ENCODE results near the gene PNMA1. TPM values are rescaled to one million over a fixed set of nuclear protein-coding genes. Genes with fewer than 3 reads are reported as not detected.
A peak's percentile ranks its signal among the peaks of the same experiment; 100 is the strongest.

PNMA1 gene
- total RNA-seq, 1 donor from 2014 or later = 32.7 TPM

DNA sequence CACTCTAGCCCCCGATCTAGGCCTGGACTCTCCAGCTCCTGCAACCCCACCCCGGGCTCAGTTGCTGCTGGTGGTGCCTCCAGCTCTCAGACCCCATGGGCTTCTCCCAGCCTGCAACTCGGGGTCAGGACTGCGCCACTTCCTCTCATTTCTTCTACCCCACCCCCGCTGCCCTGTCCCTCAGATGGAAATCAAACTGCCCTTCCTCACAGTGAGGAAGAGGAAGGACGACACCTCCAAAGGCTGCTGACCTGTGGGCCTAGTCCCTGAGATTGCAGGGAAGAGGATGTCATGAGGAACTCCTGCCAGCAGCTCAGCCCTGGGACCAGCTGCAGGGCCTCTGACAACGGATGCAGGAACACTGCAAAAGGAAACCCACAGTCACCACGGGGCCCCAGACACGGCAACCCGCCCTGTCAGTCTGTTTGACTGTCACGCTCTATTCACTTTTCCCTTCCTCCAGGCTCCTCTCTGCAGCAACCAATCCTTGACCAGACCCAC, 29.3 kb upstream of the PNMA1 start:
- peaks cover 75% of the 10 kb centered on the region for H3K4me1 Mint-ChIP-seq (ENCODE audit: unreplicated experiment)
- TF ChIP-seq, protein P1, sequence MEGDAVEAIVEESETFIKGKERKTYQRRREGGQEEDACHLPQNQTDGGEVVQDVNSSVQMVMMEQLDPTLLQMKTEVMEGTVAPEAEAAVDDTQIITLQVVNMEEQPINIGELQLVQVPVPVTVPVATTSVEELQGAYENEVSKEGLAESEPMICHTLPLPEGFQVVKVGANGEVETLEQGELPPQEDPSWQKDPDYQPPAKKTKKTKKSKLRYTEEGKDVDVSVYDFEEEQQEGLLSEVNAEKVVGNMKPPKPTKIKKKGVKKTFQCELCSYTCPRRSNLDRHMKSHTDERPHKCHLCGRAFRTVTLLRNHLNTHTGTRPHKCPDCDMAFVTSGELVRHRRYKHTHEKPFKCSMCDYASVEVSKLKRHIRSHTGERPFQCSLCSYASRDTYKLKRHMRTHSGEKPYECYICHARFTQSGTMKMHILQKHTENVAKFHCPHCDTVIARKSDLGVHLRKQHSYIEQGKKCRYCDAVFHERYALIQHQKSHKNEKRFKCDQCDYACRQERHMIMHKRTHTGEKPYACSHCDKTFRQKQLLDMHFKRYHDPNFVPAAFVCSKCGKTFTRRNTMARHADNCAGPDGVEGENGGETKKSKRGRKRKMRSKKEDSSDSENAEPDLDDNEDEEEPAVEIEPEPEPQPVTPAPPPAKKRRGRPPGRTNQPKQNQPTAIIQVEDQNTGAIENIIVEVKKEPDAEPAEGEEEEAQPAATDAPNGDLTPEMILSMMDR (IDR thresholded peaks at IDR 0.05; ENCODE audit: unreplicated experiment) = no peak
- peak overlapping the region; percentile 85 for H3K4me3 Mint-ChIP-seq (ENCODE audit: unreplicated experiment)
- peaks cover 19% of the 10 kb centered on the region for H3K27me3 Mint-ChIP-seq (ENCODE audit: unreplicated experiment)
- no peaks in the 10 kb centered on the region for H3K36me3 Mint-ChIP-seq (ENCODE audit: low read depth, unreplicated experiment)
- H3K9me3 Mint-ChIP-seq (ENCODE audit: unreplicated experiment) = no peaks in the 10 kb centered on the region
- H3K27ac Mint-ChIP-seq (ENCODE audit: unreplicated experiment) = peak overlapping the region; percentile 92
- DNase-seq (ENCODE audit: low spot score) = peak; percentile 65

GRCh38 chr14:73742520-73743238, 28.5 kb upstream of the PNMA1 start:
- TF ChIP-seq, protein P1 (IDR thresholded peaks at IDR 0.05; ENCODE audit: unreplicated experiment) = no peak
- Mint-ChIP-seq H3K4me1 (ENCODE audit: unreplicated experiment) (peaks cover 75% of the 10 kb centered on the region), H3K36me3 (ENCODE audit: low read depth, unreplicated experiment) (no peaks in the 10 kb centered on the region), H3K9me3 (ENCODE audit: unreplicated experiment) (no peaks in the 10 kb centered on the region), H3K27me3 (ENCODE audit: unreplicated experiment) (peaks cover 17% of the 10 kb centered on the region), H3K27ac (ENCODE audit: unreplicated experiment) (peak overlapping the region; percentile 94), H3K4me3 (ENCODE audit: unreplicated experiment) (peak overlapping the region; percentile 22)
- DNase-seq (ENCODE audit: low spot score) = no peak

GRCh38 chr14:73741876-73742519, 27.8 kb upstream of the PNMA1 start:
- Mint-ChIP-seq H3K4me1 (ENCODE audit: unreplicated experiment) (peaks cover 70% of the 10 kb centered on the region), H3K27ac (ENCODE audit: unreplicated experiment) (peak overlapping the region; percentile 94), H3K9me3 (ENCODE audit: unreplicated experiment) (no peaks in the 10 kb centered on the region), H3K4me3 (ENCODE audit: unreplicated experiment) (peak overlapping the region; percentile 79), H3K27me3 (ENCODE audit: unreplicated experiment) (peaks cover 16% of the 10 kb centered on the region), H3K36me3 (ENCODE audit: low read depth, unreplicated experiment) (peaks cover 4% of the 10 kb centered on the region)
- DNase-seq (ENCODE audit: low spot score) = no peak
- TF ChIP-seq, protein P1 (IDR thresholded peaks at IDR 0.05; ENCODE audit: unreplicated experiment) = no peak

GRCh38 chr14:73741386-73741875, 27.2 kb upstream of the PNMA1 start:
- no peaks in the 10 kb centered on the region for H3K9me3 Mint-ChIP-seq (ENCODE audit: unreplicated experiment)
- H3K27ac Mint-ChIP-seq (ENCODE audit: unreplicated experiment) = peak overlapping the region; percentile 94
- H3K27me3 Mint-ChIP-seq (ENCODE audit: unreplicated experiment) = peaks cover 14% of the 10 kb centered on the region
- TF ChIP-seq, protein P1 (IDR thresholded peaks at IDR 0.05; ENCODE audit: unreplicated experiment) = no peak
- peak; percentile 80 for DNase-seq (ENCODE audit: low spot score)
- peaks cover 10% of the 10 kb centered on the region for H3K36me3 Mint-ChIP-seq (ENCODE audit: low read depth, unreplicated experiment)
- peaks cover 64% of the 10 kb centered on the region for H3K4me1 Mint-ChIP-seq (ENCODE audit: unreplicated experiment)
- peak overlapping the region; percentile 79 for H3K4me3 Mint-ChIP-seq (ENCODE audit: unreplicated experiment)
